Breast epithelium (tissue), 3 donors: ENCODE results near the gene SYNJ1.

Source experiments
- POLR2A ChIP-seq: fragments of 450-650 bp; IDR thresholded peaks from one replicate; pipeline ENCODE4 v1.6.1; 2016; ENCODE audit warnings: antibody characterized with exemption, mild to moderate bottlenecking, moderate library complexity
- POLR2AphosphoS5 ChIP-seq, 3 donors: sonication (generic); formaldehyde crosslinking; IDR thresholded peaks; one replicate each; pipeline ENCODE4 v1.6.1; 2017; ENCODE audit warnings: antibody characterized with exemption in 3 of 3
- TF ChIP-seq, protein P1 (sequence below), 3 donors: fragments of 450-650 bp; IDR thresholded peaks; one replicate each; pipeline ENCODE4 v1.5.1; 2016 to 2017; ENCODE audit warnings: antibody characterized with exemption in 3 of 3, mild to moderate bottlenecking in 3 of 3, moderate library complexity in 3 of 3

DNA sequence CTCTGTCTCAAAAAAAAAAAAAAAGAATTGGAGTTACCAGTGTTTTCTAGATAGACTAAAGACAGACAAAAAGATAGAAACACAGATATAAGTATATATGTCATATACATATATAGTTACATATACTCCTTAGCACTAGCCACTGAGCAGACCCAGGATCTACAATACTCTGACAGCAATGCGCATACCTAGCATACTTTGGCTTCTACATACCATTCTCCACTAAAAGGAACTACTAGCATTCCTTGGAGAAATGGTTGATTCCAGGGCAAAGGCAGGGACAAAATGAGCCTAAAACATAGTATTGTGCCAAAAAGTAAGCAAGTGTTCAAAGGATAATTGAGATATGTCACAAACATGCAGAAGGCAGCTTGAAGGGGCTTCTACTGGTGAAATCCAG is 22.7 kb downstream of the SYNJ1 start:
- TF ChIP-seq, protein P1, sequence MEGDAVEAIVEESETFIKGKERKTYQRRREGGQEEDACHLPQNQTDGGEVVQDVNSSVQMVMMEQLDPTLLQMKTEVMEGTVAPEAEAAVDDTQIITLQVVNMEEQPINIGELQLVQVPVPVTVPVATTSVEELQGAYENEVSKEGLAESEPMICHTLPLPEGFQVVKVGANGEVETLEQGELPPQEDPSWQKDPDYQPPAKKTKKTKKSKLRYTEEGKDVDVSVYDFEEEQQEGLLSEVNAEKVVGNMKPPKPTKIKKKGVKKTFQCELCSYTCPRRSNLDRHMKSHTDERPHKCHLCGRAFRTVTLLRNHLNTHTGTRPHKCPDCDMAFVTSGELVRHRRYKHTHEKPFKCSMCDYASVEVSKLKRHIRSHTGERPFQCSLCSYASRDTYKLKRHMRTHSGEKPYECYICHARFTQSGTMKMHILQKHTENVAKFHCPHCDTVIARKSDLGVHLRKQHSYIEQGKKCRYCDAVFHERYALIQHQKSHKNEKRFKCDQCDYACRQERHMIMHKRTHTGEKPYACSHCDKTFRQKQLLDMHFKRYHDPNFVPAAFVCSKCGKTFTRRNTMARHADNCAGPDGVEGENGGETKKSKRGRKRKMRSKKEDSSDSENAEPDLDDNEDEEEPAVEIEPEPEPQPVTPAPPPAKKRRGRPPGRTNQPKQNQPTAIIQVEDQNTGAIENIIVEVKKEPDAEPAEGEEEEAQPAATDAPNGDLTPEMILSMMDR (IDR thresholded peaks at IDR 0.05), result no peak
- no peak for TF ChIP-seq POLR2A
- TF ChIP-seq POLR2AphosphoS5 (IDR thresholded peaks at IDR 0.05), result no peak
